Stimulated activated naive CD8-positive, alpha-beta T cell treated with anti-CD3 and anti-CD28 coated beads, Interleukin-15, Interleukin-2, amounts not matched to agents 100 ng/mL and 50 ng/mL, for 24 hours (primary cell): ENCODE data around the gene CBX6.
A peak's percentile ranks its signal among the peaks of the same experiment; 100 is the strongest.

ENCODE experiments used
- H3K27ac Mint-ChIP-seq: one replicate; pipeline ENCODE4 v1.8.0; 2021; ENCODE audit warnings: mild to moderate bottlenecking, mixed read lengths
- H3K27me3 Mint-ChIP-seq: one replicate; pipeline ENCODE4 v1.8.0; 2021; ENCODE audit warnings: mixed read lengths
- H3K36me3 Mint-ChIP-seq: one replicate; pipeline ENCODE4 v1.8.0; 2021; ENCODE audit warnings: low read depth, mixed read lengths
- H3K4me1 Mint-ChIP-seq: one replicate; pipeline ENCODE4 v1.8.0; 2021; ENCODE audit warnings: low read depth, mixed read lengths
- H3K4me3 Mint-ChIP-seq: one replicate; pipeline ENCODE4 v1.8.0; 2021; ENCODE audit warnings: mild to moderate bottlenecking, mixed read lengths
- H3K9me3 Mint-ChIP-seq: one replicate; pipeline ENCODE4 v1.8.0; 2021; ENCODE audit warnings: mixed read lengths

Gene CBX6

DNA sequence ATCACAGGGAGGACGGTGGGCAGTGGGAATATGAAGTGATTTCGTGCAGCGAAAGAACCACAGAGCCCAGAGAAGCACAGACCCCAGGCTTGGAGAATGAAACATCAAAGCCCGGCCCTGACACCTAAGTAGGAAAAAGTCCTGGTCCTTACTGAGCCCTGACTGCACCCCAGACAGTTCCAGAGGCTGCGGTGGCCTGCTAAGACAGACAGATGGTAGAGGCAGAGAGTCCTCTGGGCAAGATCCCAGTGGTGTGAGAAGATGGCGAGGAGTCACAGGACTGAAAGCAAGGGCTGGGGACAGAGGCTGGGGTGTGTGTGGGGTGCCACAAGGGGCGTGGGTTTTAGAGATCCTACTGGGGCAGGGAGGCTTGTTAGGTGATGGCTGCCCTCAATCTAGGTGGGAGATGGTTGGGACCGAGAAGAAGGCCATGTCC lies 3.7 kb downstream of the CBX6 start:
- no peaks in the 10 kb centered on the region for H3K27me3 Mint-ChIP-seq
- H3K27ac Mint-ChIP-seq: peak overlapping the region; percentile 89
- H3K4me1 Mint-ChIP-seq: peaks cover 47% of the 10 kb centered on the region
- peak overlapping the region; percentile 61 for H3K4me3 Mint-ChIP-seq
- peaks cover 39% of the 10 kb centered on the region for H3K36me3 Mint-ChIP-seq
- H3K9me3 Mint-ChIP-seq: no peaks in the 10 kb centered on the region

- no peaks in the 10 kb centered on the region for H3K9me3 Mint-ChIP-seq
- no peaks in the 10 kb centered on the region for H3K27me3 Mint-ChIP-seq
- peaks cover 39% of the 10 kb centered on the region for H3K36me3 Mint-ChIP-seq
- no peak overlapping the region for H3K27ac Mint-ChIP-seq
- H3K4me1 Mint-ChIP-seq: peaks cover 40% of the 10 kb centered on the region
- H3K4me3 Mint-ChIP-seq: no peak overlapping the region
Measured at GRCh38 chr22:38867471-38868285, 4.3 kb downstream of the CBX6 start.

DNA sequence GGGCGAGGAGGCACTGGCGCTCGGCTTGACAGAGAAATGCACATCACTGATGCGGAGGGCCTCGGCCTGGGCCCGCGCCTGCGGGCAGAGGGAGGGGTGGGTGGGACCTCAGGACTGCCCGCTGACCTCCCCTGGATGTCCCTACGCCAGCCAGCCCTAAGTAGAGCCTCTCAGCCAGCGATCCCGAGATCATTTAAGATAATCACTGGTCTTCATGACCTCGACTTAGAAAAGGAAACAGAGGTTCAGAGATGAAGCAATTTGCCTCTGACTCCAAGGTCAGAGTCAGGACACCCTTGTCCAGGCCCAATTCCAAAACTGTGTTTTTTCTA lies 4.9 kb downstream of the CBX6 start:
- Mint-ChIP-seq H3K27me3 (no peaks in the 10 kb centered on the region), H3K36me3 (peaks cover 39% of the 10 kb centered on the region), H3K4me1 (peaks cover 39% of the 10 kb centered on the region), H3K4me3 (no peak overlapping the region), H3K9me3 (no peaks in the 10 kb centered on the region), H3K27ac (no peak overlapping the region)

DNA sequence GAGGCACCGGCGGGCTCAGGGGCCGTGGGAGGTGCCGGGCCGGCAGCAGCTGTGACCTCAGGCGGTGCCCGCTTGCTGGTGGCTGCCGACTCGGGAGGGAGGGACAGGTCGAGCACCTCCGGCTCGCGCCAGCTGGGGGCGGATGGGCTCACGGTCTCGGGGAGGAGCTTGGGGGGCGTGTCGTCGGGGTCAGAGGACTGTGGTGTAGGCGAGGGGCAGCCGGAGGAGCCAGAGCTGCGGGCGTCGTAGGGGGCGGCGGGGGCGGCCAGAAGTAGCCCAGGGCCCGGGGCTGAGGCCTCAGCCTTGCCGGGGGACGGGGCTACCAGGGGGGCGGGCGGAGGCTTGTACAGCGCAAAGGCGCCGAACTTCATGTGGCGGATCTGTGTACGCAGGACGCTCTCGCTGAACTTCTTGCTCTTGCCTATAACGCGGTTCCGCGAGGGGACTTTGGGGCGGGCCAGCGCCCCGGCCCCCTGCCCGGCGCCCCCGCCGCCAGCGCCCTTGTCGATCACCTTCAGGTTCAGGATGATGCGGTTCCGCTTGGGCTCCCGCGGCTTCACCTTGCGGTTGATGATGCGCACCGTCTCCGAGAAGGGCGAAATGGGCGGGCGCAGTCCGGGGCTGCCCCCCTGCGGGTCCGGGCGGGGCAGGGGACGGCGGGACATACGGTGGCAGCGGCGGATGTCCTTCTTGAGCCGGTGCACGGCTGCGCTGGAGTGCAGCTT lies 5.5 kb downstream of the CBX6 start:
- Mint-ChIP-seq H3K27me3 (no peaks in the 10 kb centered on the region), H3K4me3 (no peak overlapping the region), H3K9me3 (no peaks in the 10 kb centered on the region), H3K4me1 (peaks cover 42% of the 10 kb centered on the region), H3K36me3 (peaks cover 39% of the 10 kb centered on the region), H3K27ac (no peak overlapping the region)

GRCh38 chr22:38866024-38866398 lies 6.0 kb downstream of the CBX6 start:
- Mint-ChIP-seq H3K9me3 (no peaks in the 10 kb centered on the region), H3K27me3 (no peaks in the 10 kb centered on the region), H3K4me1 (peaks cover 42% of the 10 kb centered on the region), H3K27ac (no peak overlapping the region), H3K4me3 (no peak overlapping the region), H3K36me3 (peaks cover 37% of the 10 kb centered on the region)

- Mint-ChIP-seq H3K27ac (no peak overlapping the region), H3K36me3 (peaks cover 31% of the 10 kb centered on the region), H3K4me3 (no peak overlapping the region), H3K9me3 (no peaks in the 10 kb centered on the region), H3K27me3 (no peaks in the 10 kb centered on the region), H3K4me1 (peaks cover 36% of the 10 kb centered on the region)
Measured at GRCh38 chr22:38865201-38866023, 6.6 kb downstream of the CBX6 start.

- H3K36me3 Mint-ChIP-seq: peaks cover 23% of the 10 kb centered on the region
Measured at GRCh38 chr22:38864361-38865191, 7.4 kb downstream of the CBX6 start.

DNA sequence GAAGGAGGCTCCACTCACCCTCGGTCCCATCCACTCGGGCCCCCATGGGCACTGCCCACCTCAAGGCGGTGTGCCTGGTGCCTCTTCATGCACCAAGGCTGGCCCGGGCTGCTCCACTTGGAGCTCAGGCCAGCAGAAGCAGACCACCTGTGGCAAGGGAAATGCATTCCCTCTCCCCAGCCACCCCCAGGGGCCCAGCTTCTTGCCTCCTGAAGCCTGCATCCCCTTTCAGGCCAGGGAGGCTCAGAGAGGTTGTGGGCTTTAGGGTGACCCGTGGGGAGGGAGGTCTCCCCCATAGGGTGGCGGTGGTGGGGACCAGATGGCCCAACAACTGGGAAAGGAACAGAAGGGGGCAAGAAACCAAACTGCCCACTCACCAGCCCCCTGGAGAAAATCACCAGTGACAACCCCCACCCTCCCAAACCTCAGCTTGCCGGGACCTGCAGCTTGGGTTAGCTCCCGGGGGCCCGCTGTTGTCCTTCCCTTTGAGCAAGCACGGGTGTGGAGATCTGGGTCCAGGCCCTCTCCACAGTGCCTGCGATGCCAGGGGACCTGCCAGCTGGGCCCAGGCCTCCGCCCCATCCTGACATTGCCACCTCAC lies 8.4 kb downstream of the CBX6 start:
- peaks cover 18% of the 10 kb centered on the region for H3K4me1 Mint-ChIP-seq
- H3K27ac Mint-ChIP-seq: no peak overlapping the region
- no peaks in the 10 kb centered on the region for H3K9me3 Mint-ChIP-seq
- peaks cover 14% of the 10 kb centered on the region for H3K36me3 Mint-ChIP-seq
- H3K4me3 Mint-ChIP-seq: no peak overlapping the region
- H3K27me3 Mint-ChIP-seq: no peaks in the 10 kb centered on the region

More at GRCh38 chr22:38864361-38865191, 7.4 kb downstream of the CBX6 start:
- Mint-ChIP-seq H3K9me3 (no peaks in the 10 kb centered on the region), H3K4me1 (peaks cover 27% of the 10 kb centered on the region), H3K4me3 (no peak overlapping the region), H3K27ac (no peak overlapping the region), H3K27me3 (no peaks in the 10 kb centered on the region)

DNA sequence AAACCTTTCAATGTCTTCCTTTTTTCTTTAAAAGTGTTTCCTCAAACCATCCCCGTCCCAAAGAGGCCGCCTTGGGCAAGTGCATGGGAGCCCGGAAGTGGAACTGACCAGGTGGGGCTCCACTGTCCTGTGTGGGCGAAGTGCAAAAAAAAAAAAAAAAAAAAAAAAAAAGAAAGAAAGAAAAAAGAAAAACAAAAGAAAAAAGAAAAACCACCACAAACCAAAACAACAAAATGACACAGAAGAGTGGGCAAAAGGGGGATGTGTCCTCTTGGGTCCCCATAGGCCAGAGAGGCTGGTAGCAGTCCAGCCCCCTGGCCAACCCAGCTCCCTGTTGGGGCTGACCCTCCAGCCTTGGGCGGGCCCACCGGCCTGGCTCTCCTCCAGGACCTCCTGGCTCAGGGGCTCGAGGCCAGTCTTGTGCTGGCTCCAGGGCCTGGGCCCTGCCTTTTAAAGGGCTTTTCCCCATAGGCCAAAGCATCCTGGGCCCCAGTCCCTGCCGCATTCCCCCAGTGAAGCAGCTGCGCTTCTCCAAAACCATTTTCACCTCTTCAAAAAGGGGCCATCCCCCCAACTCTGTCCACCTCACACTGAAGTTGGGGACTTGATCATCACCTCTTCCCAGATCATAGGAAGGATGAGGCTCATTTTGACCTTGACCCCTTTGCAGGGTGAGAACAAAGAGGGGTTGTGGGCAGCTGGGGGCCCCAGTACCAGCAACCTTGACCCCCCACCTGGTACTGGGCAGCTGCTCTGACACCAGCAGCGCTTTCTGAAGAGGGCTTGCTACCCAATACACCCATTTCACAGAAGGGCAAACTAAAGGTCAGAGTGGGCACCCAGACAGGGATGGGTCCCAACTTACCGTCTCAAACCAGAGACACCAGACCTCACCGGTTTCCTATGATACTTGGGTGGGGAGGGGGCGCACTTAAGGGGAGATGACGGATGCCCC lies 9.4 kb downstream of the CBX6 start:
- Mint-ChIP-seq H3K36me3 (peaks cover 6% of the 10 kb centered on the region), H3K27me3 (no peaks in the 10 kb centered on the region), H3K27ac (peak overlapping the region; percentile 26), H3K9me3 (no peaks in the 10 kb centered on the region), H3K4me1 (peaks cover 12% of the 10 kb centered on the region), H3K4me3 (no peak overlapping the region)

DNA sequence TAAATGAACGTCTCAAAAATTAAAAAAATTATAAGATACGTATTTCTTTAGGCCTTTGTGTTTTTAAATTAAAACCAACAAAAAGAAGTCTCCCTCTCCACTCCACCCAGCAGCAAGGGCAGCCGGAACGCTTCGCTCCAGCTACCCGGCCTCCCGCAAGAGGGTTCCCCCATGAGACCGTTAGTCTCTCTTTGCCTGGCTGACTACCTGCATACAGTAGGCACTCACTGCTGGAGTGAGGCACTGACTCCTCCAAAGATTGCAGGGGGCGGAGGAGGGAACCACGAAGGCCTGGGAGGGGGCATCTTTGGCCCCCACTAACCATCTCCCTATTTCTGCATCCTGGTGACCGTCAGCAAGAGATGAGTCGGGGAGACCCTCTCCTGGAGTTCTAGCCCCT lies 10.1 kb downstream of the CBX6 start:
- Mint-ChIP-seq H3K27ac (no peak overlapping the region), H3K9me3 (no peaks in the 10 kb centered on the region), H3K36me3 (no peaks in the 10 kb centered on the region), H3K27me3 (no peaks in the 10 kb centered on the region), H3K4me3 (no peak overlapping the region), H3K4me1 (peaks cover 12% of the 10 kb centered on the region)

DNA sequence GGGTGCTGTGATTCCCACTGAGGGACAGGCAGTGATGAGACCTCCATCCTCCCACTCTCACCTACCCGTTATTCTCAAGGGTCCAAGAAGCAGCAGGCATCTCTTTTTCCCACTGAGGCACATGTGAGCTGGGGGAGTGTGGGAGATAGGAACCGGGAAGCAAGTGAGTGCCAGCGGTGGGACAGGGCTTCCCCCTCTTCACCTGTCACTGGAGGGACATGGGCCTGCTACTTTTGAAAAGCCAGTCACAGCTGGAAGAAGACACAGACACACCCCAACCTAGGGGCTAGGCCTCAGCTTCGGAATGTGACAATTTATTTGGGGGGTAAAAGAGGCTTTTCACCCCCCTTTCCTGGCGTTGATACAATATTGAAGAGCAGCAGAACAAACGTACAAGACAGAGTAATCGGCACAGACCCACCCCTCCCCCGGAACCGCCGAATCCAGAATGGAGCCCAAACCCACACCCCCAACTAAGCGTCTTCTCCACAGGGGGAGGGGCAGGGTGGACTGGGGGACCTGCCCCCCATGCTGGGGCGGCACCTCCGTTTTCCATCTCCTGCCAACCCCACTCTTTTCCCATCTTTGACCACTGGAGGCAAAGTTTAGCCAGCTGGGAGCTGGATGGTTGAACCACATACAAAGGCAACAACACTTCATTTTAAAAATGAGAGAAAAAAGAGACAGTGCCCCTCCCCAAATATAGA lies 10.7 kb downstream of the CBX6 start:
- Mint-ChIP-seq H3K9me3 (no peaks in the 10 kb centered on the region), H3K4me3 (no peak overlapping the region), H3K36me3 (no peaks in the 10 kb centered on the region), H3K27me3 (no peaks in the 10 kb centered on the region), H3K4me1 (peaks cover 12% of the 10 kb centered on the region), H3K27ac (no peak overlapping the region)

DNA sequence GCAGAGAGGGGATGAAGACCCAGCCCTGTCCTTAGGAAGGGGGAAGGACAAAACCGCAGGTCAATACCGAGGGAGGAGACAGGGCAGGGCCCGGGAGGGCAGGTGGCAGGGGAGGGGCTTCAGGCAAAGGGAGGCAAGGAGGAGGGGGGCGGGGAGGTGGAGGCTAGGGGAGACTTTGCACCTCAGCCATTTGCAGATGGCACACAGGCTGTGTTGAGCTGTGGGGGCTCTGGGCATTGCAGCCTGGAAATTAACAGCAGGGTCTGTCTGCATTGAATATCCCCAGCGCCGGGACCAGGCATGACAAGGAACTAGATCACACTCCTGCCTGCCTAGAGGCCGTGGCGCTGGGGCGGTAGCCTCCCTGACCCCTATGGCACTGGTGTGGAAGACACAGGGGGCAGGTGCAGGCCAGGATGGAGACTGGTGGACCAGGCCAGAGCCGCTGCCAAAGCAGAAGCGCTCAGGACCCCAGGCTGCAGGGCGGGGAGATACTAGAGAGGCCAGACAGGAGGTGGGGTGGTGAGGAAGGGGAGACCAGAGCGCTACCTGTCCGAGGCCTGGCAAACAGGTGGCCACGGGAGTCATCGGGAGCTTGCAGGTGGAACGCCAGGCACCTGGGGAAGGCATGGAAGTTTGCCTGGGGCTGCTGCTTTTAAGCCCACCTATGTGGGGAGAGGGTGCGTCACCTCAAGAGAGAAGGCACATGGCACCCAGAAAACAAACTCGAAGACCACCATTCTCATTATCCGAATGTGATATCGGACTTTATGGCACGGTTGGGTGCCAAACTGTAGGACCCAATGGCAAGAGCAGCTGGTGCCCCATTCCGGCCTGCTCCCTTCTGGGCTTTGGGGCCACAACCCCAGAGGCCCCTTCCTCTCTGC lies 11.5 kb downstream of the CBX6 start:
- H3K9me3 Mint-ChIP-seq: no peaks in the 10 kb centered on the region
- peaks cover 10% of the 10 kb centered on the region for H3K4me1 Mint-ChIP-seq
- no peaks in the 10 kb centered on the region for H3K27me3 Mint-ChIP-seq
- H3K36me3 Mint-ChIP-seq: no peaks in the 10 kb centered on the region
- H3K4me3 Mint-ChIP-seq: no peak overlapping the region
- H3K27ac Mint-ChIP-seq: peak overlapping the region; percentile 31
